NB4 (cell line): Measurements from ENCODE around the gene DPP10.

ENCODE experiments used
- POLR2A ChIP-seq: IDR thresholded peaks from 2 replicates; pipeline ENCODE4 v1.6.1; 2011; ENCODE audit warnings: mild to moderate bottlenecking; ENCODE audit not compliant: insufficient read length; ENCODE audit errors: extremely low read depth
- TF ChIP-seq, protein P1 (sequence below): IDR thresholded peaks from one replicate; pipeline ENCODE4 v1.5.1; 2012; ENCODE audit warnings: low read depth, low read length

GRCh38 chr2:115691409-115691808 is 1249.0 kb downstream of the DPP10 start:
- TF ChIP-seq, protein P1, sequence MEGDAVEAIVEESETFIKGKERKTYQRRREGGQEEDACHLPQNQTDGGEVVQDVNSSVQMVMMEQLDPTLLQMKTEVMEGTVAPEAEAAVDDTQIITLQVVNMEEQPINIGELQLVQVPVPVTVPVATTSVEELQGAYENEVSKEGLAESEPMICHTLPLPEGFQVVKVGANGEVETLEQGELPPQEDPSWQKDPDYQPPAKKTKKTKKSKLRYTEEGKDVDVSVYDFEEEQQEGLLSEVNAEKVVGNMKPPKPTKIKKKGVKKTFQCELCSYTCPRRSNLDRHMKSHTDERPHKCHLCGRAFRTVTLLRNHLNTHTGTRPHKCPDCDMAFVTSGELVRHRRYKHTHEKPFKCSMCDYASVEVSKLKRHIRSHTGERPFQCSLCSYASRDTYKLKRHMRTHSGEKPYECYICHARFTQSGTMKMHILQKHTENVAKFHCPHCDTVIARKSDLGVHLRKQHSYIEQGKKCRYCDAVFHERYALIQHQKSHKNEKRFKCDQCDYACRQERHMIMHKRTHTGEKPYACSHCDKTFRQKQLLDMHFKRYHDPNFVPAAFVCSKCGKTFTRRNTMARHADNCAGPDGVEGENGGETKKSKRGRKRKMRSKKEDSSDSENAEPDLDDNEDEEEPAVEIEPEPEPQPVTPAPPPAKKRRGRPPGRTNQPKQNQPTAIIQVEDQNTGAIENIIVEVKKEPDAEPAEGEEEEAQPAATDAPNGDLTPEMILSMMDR = no peak
- no peak for TF ChIP-seq POLR2A
